K562 (cell line): ENCODE measurements around the gene GLRX. TPM values are rescaled to one million over a fixed set of nuclear protein-coding genes. Genes with fewer than 3 reads are reported as not detected.

Source experiments
- ATAC-seq: fragments of 200-7000 bp; cut with Tn5 transposase; 3 replicates; pipeline ENCODE4 v1.9.1; 2020; ENCODE audit warnings: moderate library complexity
- BruUV-seq: library from RNA; stranded (reverse); fragments of 400-500 nt; replicated peaks from 2 replicates; lab custom pipeline; 2021; lab: Mats Ljungman, UMichigan
- CTCF ChIA-PET: fragments of 300-600 bp; formaldehyde crosslinking; extraction: SDS; loops from one replicate; lab custom pipeline; 2021; ENCODE audit warnings: low intra/inter-chr PET ratio; lab: Yijun Ruan, JAX
- POLR2A ChIA-PET: fragments of 300-600, 350-650 bp; sonication (Branson Sonifier 250); formaldehyde crosslinking; extraction: SDS; loops from one replicate; lab custom pipeline; 2021; ENCODE audit warnings: antibody characterized with exemption, inconsistent platforms; lab: Yijun Ruan, JAX
- DNase-seq, 4 experiments: peaks; one replicate each; pipeline versions ENCODE4 v3.0.0 to v3.0.0-alpha.2; 2011 to 2018; ENCODE audit warnings: low spot score in 3 of 4, mixed read lengths in 3 of 4; ENCODE audit errors: extremely low read depth in 1 of 4
- FAIRE-seq: peaks from 2 replicates; lab custom pipeline; 2011; peaks lifted over from hg19 to GRCh38; lab: Jason Lieb, UNC
- H2AFZ ChIP-seq: 2 replicates; pipeline ENCODE4 v1.6.0; 2011; ENCODE audit warnings: low read depth, low read length, control low read depth, inconsistent platforms
- H3K27ac ChIP-seq: fragments of 200-600 bp; 3 replicates; pipeline ENCODE4 v1.8.0; 2011; ENCODE audit warnings: low read depth, mild to moderate bottlenecking, control low read depth, inconsistent platforms, low read length, moderate library complexity, mixed read lengths; ENCODE audit errors: extremely low read depth
- H3K27me3 ChIP-seq, 2 experiments: fragments of 300-600 bp in 1 of 2; 2 replicates in 1 of 2; 3 replicates in 1 of 2; pipeline versions ENCODE4 v1.6.0 to v1.8.0; 2011; ENCODE audit warnings: inconsistent platforms in 2 of 2, low read length in 2 of 2, mild to moderate bottlenecking in 1 of 2, mixed read lengths in 1 of 2, moderate library complexity in 1 of 2; ENCODE audit not compliant: control insufficient read depth in 2 of 2, insufficient read depth in 2 of 2
- H3K36me3 ChIP-seq: fragments of 300-600 bp; 3 replicates; pipeline ENCODE4 v1.8.0; 2011; ENCODE audit warnings: mild to moderate bottlenecking, low read length, inconsistent platforms; ENCODE audit not compliant: control insufficient read depth, insufficient read depth
- H3K4me1 ChIP-seq, 2 experiments: fragments of 200-600 bp in 1 of 2; replicated peaks in 1 of 2; 2 replicates in 1 of 2; 3 replicates in 1 of 2; pipeline versions ENCODE4 v1.5.1 to v1.8.0; 2011; ENCODE audit warnings: inconsistent platforms in 2 of 2, low read length in 2 of 2, mild to moderate bottlenecking in 1 of 2, mixed read lengths in 1 of 2, moderate library complexity in 1 of 2; ENCODE audit not compliant: control insufficient read depth in 2 of 2, insufficient read depth in 2 of 2
- H3K4me2 ChIP-seq: 2 replicates; pipeline ENCODE4 v1.6.1; 2011; ENCODE audit warnings: low read length, control low read depth, inconsistent platforms, mixed read lengths; ENCODE audit not compliant: insufficient read depth
- H3K4me3 ChIP-seq: fragments of 200-600 bp; sonication (generic), shearing (Covaris generic); 2 replicates; pipeline ENCODE4 v1.5.1; 2016; ENCODE audit warnings: control low read depth, inconsistent platforms
- H3K79me2 ChIP-seq: fragments of 200-600 bp; 3 replicates; pipeline ENCODE4 v1.8.0; 2011; ENCODE audit warnings: low read length, inconsistent platforms; ENCODE audit not compliant: control insufficient read depth, insufficient read depth
- H3K9ac ChIP-seq, 2 experiments: 2 replicates each; pipeline versions ENCODE4 v1.6.0 to v1.6.1; 2011; ENCODE audit warnings: low read depth in 2 of 2, low read length in 2 of 2, control low read depth in 1 of 2, inconsistent platforms in 1 of 2, mild to moderate bottlenecking in 1 of 2, mixed read lengths in 1 of 2; ENCODE audit not compliant: insufficient read depth in 1 of 2
- H3K9me1 ChIP-seq: one replicate; pipeline ENCODE4 v1.6.0; 2011; ENCODE audit warnings: inconsistent platforms, mild to moderate bottlenecking, low read length, moderate library complexity; ENCODE audit not compliant: control insufficient read depth, insufficient read depth
- H3K9me3 ChIP-seq: replicated peaks from 2 replicates; pipeline ENCODE4 v1.5.1; 2011; ENCODE audit warnings: low read depth, low read length, inconsistent platforms; ENCODE audit not compliant: control insufficient read depth, insufficient read depth
- H4K20me1 ChIP-seq: replicated peaks from 2 replicates; pipeline ENCODE4 v1.6.1; 2011; ENCODE audit warnings: low read length, inconsistent platforms, mixed read lengths; ENCODE audit not compliant: control insufficient read depth, insufficient read depth
- ATF3 ChIP-seq, 2 experiments: fragments of 450-650 bp in 1 of 2; sonication (generic) in 1 of 2; formaldehyde crosslinking in 1 of 2; IDR thresholded peaks in 1 of 2; conservative IDR thresholded peaks in 1 of 2; 2 replicates each; pipeline versions ENCODE4 v1.6.1 to v1.8.1; 2016 to 2023; ENCODE audit warnings: mild to moderate bottlenecking in 2 of 2, moderate library complexity in 2 of 2, inconsistent platforms in 1 of 2, missing genetic modification reagents in 1 of 2
- CUX1 ChIP-seq: fragments of 200-800 bp; sonication (Bioruptor generic); IDR thresholded peaks from 2 replicates; pipeline ENCODE4 v1.6.1; 2016; ENCODE audit warnings: missing genetic modification characterization, missing compliant biosample characterization
- ERF ChIP-seq: fragments of 450-650 bp; formaldehyde crosslinking; IDR thresholded peaks from 2 replicates; pipeline ENCODE4 v1.4.0; 2020; ENCODE audit warnings: mild to moderate bottlenecking, mixed read lengths
- GTF2E2 ChIP-seq: fragments of 200-800 bp; sonication (Bioruptor generic); IDR thresholded peaks from 2 replicates; pipeline ENCODE4 v1.6.1; 2016; ENCODE audit warnings: missing genetic modification characterization, missing compliant biosample characterization
- MCM3 ChIP-seq: fragments of 450-650 bp; IDR thresholded peaks from 2 replicates; pipeline ENCODE4 v1.6.1; 2016
- MEF2D ChIP-seq: conservative IDR thresholded peaks from 2 replicates; pipeline ENCODE4 v1.6.1; 2016; ENCODE audit warnings: low read depth, missing genetic modification characterization, missing compliant biosample characterization
- MYNN ChIP-seq, 2 experiments: sonication (generic); formaldehyde crosslinking in 1 of 2; IDR thresholded peaks; 2 replicates each; pipeline versions ENCODE4 v1.5.0 to v1.6.1; 2016 to 2020; ENCODE audit warnings: antibody characterized with exemption in 1 of 2, missing genetic modification reagents in 1 of 2
- ZNF507 ChIP-seq: conservative IDR thresholded peaks from 2 replicates; pipeline ENCODE4 v1.6.1; 2017; ENCODE audit warnings: missing genetic modification characterization, missing compliant biosample characterization
- ZNF639 ChIP-seq, 2 experiments: fragments of 200-800 bp in 1 of 2; sonication (Bioruptor generic) in 1 of 2; sonication (generic) in 1 of 2; formaldehyde crosslinking in 1 of 2; IDR thresholded peaks in 1 of 2; conservative IDR thresholded peaks in 1 of 2; 2 replicates each; pipeline versions ENCODE4 v1.5.0 to v1.6.1; 2016 to 2020; ENCODE audit warnings: missing compliant biosample characterization in 1 of 2, missing genetic modification characterization in 1 of 2, missing genetic modification reagents in 1 of 2
- WGBS: fragments of 100-300 bp; shearing (Covaris generic); methylation state at CpG from one replicate; pipeline ENCODE4 v1.1.6; 2016; ENCODE audit warnings: low coverage, mixed read lengths; ENCODE audit not compliant: insufficient coverage; ENCODE audit errors: missing lambda C conversion rate; 5-methylcytosine and 5-hydroxymethylcytosine counted together
- in situ Hi-C: fragments of 300-500 bp; cut with MboI; formaldehyde crosslinking; loops from 4 replicates; pipeline ENCODE4 v1.15.0; 2018; ENCODE audit warnings: inconsistent platforms, mixed read lengths
- intact Hi-C: fragments of 100-400 bp; cut with micrococcal nuclease; formaldehyde crosslinking; loops from 2 replicates; pipeline ENCODE4 v1.14.2; 2022
- polyA plus RNA-seq, 8 experiments: library from polyadenylated mRNA; depleted of rRNA in 4 of 8; stranded (reverse) in 5 of 8; unstranded in 3 of 8; fragments of >200 nt; fragmentation: Nextera tagmentation in 2 of 8; fragmentation: Illumina TruSeq in 1 of 8; extraction: Ambion mirVana in 2 of 8; extraction: Trizol in 1 of 8; gene quantifications; 2 replicates each; pipeline versions ENCODE4 v1.2.1 to v1.2.3, GENCODE V29; 2011 to 2014; ENCODE audit warnings: inconsistent platforms in 1 of 8, missing spikeins in 1 of 8
- total RNA-seq, 7 experiments: library from RNA; depleted of rRNA in 6 of 7; stranded (reverse); fragments of >200 nt in 6 of 7; fragmentation: Illumina TruSeq in 2 of 7; extraction: Trizol in 2 of 7; gene quantifications; 2 replicates each; pipeline versions ENCODE4 v1.2.1 to v1.2.3, GENCODE V29; 2011 to 2021; ENCODE audit warnings: low replicate concordance in 1 of 7
- TF ChIP-seq, protein P1 (sequence below): fragments of 450-650 bp; IDR thresholded peaks from 2 replicates; pipeline ENCODE4 v1.6.1; 2017; ENCODE audit warnings: antibody characterized with exemption

The GLRX gene
- total and polyA plus RNA-seq, 9 of the 15 experiments (the other 6 are each of a cell fraction or from before 2014, with no cell fraction given), result 2.3 to 11.2 (median 4.6) TPM

DNA sequence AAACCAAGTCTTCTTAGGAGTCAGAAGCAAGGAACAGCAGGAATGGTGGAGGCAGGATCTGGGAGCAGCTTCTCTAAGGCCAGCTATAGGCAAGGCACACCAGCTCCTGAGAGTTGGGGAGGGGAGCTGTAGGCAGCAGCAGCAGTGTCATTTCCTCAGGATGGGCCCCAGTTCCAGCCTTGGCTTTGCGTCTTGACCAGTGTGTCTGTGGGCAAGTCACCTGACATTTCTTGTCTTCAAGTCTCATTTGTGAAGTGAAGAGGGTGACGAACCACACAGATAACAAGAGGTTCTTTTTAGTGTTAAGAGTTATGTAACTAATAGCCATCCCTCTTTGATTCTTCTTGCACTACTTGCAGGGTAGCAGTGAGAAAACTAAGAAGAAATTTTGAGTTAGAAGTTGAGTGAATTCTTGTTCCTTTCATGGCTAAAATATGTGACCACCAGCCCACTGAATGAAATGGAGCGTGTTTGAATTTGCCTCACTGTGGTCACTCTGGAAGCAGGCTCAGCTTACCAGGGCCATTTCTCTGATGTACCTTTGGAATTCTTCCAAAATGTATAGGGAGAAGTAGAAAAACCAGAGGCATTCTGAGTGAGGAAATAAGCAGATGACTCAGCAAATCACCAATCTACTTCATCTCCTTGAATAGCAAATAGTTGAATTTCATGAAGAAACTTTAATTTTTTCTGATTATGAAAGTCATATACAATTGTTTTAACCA, 49.0 kb downstream of the GLRX start:
- Histone ChIP-seq H3K4me2 (peak overlapping the region; percentile 36), H4K20me1 (0 out of 2 replicates have a peak, but pooled peaks cover 3% of the 10 kb centered on the region), H3K36me3 (peaks cover 86% of the 10 kb centered on the region), H3K27me3 (no peaks in the 10 kb centered on the region), H3K9me1 (peaks cover 4% of the 10 kb centered on the region), H3K9me3 (no peaks in the 10 kb centered on the region), H3K4me3 (no peak overlapping the region), H2AFZ (peak overlapping the region; percentile 9), H3K9ac (peak overlapping the region; percentile 3 to 86), H3K79me2 (peaks cover 4% of the 10 kb centered on the region; the same call in 2 of the 3 replicates), H3K27ac (peak overlapping the region; percentile 67), H3K4me1 (peaks cover 8 to 19% of the 10 kb centered on the region in 2 experiments)
- peak in 2 of 4 experiments; percentile 40 to 60 for DNase-seq
- intact Hi-C loops, result no loop called here
- in situ Hi-C loops, result no loop called here
- FAIRE-seq, result peak; percentile 68
- 6% methylated on average over 3 of the region's 3 CpGs for WGBS
- CTCF ChIA-PET, result no interaction called here
- peak; percentile 79 for ATAC-seq
- BruUV-seq, result no TSS peak
- POLR2A ChIA-PET, result interaction anchor here (0.6 to 1.0 kb wide), 4 partner anchors 11 to 150 kb away, joined by 3 to 5 read pairs (median 3); no protein-coding TSS in a partner anchor
- TF ChIP-seq, protein P1, sequence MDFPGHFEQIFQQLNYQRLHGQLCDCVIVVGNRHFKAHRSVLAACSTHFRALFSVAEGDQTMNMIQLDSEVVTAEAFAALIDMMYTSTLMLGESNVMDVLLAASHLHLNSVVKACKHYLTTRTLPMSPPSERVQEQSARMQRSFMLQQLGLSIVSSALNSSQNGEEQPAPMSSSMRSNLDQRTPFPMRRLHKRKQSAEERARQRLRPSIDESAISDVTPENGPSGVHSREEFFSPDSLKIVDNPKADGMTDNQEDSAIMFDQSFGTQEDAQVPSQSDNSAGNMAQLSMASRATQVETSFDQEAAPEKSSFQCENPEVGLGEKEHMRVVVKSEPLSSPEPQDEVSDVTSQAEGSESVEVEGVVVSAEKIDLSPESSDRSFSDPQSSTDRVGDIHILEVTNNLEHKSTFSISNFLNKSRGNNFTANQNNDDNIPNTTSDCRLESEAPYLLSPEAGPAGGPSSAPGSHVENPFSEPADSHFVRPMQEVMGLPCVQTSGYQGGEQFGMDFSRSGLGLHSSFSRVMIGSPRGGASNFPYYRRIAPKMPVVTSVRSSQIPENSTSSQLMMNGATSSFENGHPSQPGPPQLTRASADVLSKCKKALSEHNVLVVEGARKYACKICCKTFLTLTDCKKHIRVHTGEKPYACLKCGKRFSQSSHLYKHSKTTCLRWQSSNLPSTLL, result no peak
- TF ChIP-seq MYNN (IDR thresholded peaks at IDR 0.05) (no peak), MYNN (CRISPR knock-in tag; IDR thresholded peaks at IDR 0.05) (no peak), ATF3 (IDR thresholded peaks at IDR 0.05) (peak; percentile 59; the same call in 1 of the 2 replicates), ATF3 (CRISPR knock-in tag; conservative IDR thresholded peaks at IDR 0.05) (no peak), MCM3 (no peak), ERF (CRISPR knock-in tag) (no peak), MEF2D (tag) (no peak), ZNF507 (tag) (no peak), GTF2E2 (tag) (no peak), CUX1 (CRISPR knock-in tag) (no peak), ZNF639 (CRISPR knock-in tag; conservative IDR thresholded peaks at IDR 0.05 in 1 of 2, IDR thresholded peaks at IDR 0.05 in 1 of 2) (no peak)
